GM12878 (cell line): Measurements from ENCODE around the gene SNAP47. TPM values are rescaled to one million over a fixed set of nuclear protein-coding genes. Genes with fewer than 3 reads are reported as not detected.

Source experiments
- NBN ChIP-seq: fragments of 450-650 bp; IDR thresholded peaks from 2 replicates; pipeline ENCODE4 v1.6.1; 2016
- SMAD1 ChIP-seq: fragments of 450-650 bp; IDR thresholded peaks from 2 replicates; pipeline ENCODE4 v1.6.1; 2018; ENCODE audit warnings: mild to moderate bottlenecking, low read depth; ENCODE audit not compliant: partially characterized antibody
- polyA plus RNA-seq, 11 experiments: library from polyadenylated mRNA; depleted of rRNA in 4 of 11; unstranded in 6 of 11; stranded (reverse) in 5 of 11; fragments of >200 nt; fragmentation: Nextera tagmentation in 4 of 11; fragmentation: Illumina TruSeq in 1 of 11; extraction: Ambion mirVana in 4 of 11; extraction: Trizol in 1 of 11; gene quantifications; 1 replicate in 1 of 11; 2 replicates in 10 of 11; pipeline versions ENCODE4 v1.2.1 to v1.2.3, GENCODE V29; 2011 to 2016; ENCODE audit warnings: inconsistent platforms in 2 of 11, missing spikeins in 2 of 11, low read depth in 1 of 11
- total RNA-seq, 4 experiments: library from RNA; depleted of rRNA in 3 of 4; stranded (reverse); fragments of >200 nt in 3 of 4; fragmentation: Illumina TruSeq in 1 of 4; extraction: Trizol in 1 of 4; gene quantifications; 2 replicates each; pipeline versions ENCODE4 v1.2.1 to v1.2.3, GENCODE V29; 2013 to 2021
- TF ChIP-seq, protein P1 (sequence below): fragments of 450-650 bp; IDR thresholded peaks from 2 replicates; pipeline ENCODE4 v1.6.1; 2017; ENCODE audit warnings: mild to moderate bottlenecking, low read depth, inconsistent platforms; ENCODE audit not compliant: poor library complexity, severe bottlenecking
- TF ChIP-seq, protein P2 (sequence below): fragments of 450-650 bp; formaldehyde crosslinking; IDR thresholded peaks from 2 replicates; pipeline ENCODE4 v1.4.0; 2022; ENCODE audit warnings: mild to moderate bottlenecking, moderate library complexity
- TF ChIP-seq, protein P3 (sequence below): fragments of 450-650 bp; IDR thresholded peaks from 2 replicates; pipeline ENCODE4 v1.6.1; 2017; ENCODE audit warnings: mild to moderate bottlenecking
- TF ChIP-seq, protein P4 (sequence below): fragments of 450-650 bp; IDR thresholded peaks from 2 replicates; pipeline ENCODE4 v1.6.1; 2017; ENCODE audit warnings: mild to moderate bottlenecking, moderate library complexity
- TF ChIP-seq, protein P5 (sequence below): fragments of 450-650 bp; formaldehyde crosslinking; IDR thresholded peaks from 2 replicates; pipeline ENCODE4 v1.5.0; 2022; ENCODE audit warnings: mild to moderate bottlenecking, missing genetic modification characterization

Gene SNAP47
- total and polyA plus RNA-seq, 10 of the 15 experiments (the other 5 are each of a cell fraction or from before 2014, with no cell fraction given): 1.3 to 39.6 (median 25.2) TPM

DNA sequence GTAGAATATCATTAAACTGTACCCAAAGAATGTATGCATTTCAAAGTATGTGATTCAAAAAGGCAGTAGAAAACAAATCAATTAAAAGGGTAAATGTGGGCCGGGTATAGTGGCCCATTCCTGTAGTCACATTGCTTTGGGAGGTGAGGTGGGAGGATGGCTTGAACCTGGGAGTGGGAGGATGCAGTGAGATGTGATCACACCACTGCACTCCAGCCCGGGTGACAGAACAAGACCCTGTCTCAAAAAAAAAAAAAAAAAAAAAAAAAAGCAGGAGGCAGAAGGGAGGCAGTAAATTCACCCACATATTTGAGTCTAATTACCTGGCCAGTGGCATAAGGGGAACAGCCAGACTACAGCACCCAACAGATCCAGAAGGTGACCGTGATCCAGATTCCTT, 62.4 kb downstream of the SNAP47 start (continued):
- TF ChIP-seq NBN (no peak), SMAD1 (no peak)
- TF ChIP-seq, protein P1, sequence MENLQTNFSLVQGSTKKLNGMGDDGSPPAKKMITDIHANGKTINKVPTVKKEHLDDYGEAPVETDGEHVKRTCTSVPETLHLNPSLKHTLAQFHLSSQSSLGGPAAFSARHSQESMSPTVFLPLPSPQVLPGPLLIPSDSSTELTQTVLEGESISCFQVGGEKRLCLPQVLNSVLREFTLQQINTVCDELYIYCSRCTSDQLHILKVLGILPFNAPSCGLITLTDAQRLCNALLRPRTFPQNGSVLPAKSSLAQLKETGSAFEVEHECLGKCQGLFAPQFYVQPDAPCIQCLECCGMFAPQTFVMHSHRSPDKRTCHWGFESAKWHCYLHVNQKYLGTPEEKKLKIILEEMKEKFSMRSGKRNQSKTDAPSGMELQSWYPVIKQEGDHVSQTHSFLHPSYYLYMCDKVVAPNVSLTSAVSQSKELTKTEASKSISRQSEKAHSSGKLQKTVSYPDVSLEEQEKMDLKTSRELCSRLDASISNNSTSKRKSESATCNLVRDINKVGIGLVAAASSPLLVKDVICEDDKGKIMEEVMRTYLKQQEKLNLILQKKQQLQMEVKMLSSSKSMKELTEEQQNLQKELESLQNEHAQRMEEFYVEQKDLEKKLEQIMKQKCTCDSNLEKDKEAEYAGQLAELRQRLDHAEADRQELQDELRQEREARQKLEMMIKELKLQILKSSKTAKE: no peak
- TF ChIP-seq, protein P2, sequence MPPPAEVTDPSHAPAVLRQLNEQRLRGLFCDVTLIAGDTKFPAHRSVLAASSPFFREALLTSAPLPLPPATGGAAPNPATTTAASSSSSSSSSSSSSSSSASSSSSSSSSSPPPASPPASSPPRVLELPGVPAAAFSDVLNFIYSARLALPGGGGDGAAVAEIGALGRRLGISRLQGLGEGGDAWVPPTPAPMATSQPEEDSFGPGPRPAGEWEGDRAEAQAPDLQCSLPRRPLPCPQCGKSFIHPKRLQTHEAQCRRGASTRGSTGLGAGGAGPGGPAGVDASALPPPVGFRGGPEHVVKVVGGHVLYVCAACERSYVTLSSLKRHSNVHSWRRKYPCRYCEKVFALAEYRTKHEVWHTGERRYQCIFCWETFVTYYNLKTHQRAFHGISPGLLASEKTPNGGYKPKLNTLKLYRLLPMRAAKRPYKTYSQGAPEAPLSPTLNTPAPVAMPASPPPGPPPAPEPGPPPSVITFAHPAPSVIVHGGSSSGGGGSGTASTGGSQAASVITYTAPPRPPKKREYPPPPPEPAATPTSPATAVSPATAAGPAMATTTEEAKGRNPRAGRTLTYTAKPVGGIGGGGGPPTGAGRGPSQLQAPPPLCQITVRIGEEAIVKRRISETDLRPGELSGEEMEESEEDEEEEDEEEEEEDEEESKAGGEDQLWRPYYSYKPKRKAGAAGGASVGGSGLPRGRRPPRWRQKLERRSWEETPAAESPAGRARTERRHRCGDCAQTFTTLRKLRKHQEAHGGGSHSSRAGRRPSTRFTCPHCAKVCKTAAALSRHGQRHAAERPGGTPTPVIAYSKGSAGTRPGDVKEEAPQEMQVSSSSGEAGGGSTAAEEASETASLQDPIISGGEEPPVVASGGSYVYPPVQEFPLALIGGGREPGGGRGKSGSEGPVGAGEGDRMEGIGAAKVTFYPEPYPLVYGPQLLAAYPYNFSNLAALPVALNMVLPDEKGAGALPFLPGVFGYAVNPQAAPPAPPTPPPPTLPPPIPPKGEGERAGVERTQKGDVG (CRISPR knock-in tag): no peak
- TF ChIP-seq, protein P3, sequence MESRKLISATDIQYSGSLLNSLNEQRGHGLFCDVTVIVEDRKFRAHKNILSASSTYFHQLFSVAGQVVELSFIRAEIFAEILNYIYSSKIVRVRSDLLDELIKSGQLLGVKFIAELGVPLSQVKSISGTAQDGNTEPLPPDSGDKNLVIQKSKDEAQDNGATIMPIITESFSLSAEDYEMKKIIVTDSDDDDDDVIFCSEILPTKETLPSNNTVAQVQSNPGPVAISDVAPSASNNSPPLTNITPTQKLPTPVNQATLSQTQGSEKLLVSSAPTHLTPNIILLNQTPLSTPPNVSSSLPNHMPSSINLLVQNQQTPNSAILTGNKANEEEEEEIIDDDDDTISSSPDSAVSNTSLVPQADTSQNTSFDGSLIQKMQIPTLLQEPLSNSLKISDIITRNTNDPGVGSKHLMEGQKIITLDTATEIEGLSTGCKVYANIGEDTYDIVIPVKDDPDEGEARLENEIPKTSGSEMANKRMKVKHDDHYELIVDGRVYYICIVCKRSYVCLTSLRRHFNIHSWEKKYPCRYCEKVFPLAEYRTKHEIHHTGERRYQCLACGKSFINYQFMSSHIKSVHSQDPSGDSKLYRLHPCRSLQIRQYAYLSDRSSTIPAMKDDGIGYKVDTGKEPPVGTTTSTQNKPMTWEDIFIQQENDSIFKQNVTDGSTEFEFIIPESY: no peak
- TF ChIP-seq, protein P4, sequence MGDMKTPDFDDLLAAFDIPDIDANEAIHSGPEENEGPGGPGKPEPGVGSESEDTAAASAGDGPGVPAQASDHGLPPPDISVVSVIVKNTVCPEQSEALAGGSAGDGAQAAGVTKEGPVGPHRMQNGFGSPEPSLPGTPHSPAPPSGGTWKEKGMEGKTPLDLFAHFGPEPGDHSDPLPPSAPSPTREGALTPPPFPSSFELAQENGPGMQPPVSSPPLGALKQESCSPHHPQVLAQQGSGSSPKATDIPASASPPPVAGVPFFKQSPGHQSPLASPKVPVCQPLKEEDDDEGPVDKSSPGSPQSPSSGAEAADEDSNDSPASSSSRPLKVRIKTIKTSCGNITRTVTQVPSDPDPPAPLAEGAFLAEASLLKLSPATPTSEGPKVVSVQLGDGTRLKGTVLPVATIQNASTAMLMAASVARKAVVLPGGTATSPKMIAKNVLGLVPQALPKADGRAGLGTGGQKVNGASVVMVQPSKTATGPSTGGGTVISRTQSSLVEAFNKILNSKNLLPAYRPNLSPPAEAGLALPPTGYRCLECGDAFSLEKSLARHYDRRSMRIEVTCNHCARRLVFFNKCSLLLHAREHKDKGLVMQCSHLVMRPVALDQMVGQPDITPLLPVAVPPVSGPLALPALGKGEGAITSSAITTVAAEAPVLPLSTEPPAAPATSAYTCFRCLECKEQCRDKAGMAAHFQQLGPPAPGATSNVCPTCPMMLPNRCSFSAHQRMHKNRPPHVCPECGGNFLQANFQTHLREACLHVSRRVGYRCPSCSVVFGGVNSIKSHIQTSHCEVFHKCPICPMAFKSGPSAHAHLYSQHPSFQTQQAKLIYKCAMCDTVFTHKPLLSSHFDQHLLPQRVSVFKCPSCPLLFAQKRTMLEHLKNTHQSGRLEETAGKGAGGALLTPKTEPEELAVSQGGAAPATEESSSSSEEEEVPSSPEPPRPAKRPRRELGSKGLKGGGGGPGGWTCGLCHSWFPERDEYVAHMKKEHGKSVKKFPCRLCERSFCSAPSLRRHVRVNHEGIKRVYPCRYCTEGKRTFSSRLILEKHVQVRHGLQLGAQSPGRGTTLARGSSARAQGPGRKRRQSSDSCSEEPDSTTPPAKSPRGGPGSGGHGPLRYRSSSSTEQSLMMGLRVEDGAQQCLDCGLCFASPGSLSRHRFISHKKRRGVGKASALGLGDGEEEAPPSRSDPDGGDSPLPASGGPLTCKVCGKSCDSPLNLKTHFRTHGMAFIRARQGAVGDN: no peak
- TF ChIP-seq, protein P5, sequence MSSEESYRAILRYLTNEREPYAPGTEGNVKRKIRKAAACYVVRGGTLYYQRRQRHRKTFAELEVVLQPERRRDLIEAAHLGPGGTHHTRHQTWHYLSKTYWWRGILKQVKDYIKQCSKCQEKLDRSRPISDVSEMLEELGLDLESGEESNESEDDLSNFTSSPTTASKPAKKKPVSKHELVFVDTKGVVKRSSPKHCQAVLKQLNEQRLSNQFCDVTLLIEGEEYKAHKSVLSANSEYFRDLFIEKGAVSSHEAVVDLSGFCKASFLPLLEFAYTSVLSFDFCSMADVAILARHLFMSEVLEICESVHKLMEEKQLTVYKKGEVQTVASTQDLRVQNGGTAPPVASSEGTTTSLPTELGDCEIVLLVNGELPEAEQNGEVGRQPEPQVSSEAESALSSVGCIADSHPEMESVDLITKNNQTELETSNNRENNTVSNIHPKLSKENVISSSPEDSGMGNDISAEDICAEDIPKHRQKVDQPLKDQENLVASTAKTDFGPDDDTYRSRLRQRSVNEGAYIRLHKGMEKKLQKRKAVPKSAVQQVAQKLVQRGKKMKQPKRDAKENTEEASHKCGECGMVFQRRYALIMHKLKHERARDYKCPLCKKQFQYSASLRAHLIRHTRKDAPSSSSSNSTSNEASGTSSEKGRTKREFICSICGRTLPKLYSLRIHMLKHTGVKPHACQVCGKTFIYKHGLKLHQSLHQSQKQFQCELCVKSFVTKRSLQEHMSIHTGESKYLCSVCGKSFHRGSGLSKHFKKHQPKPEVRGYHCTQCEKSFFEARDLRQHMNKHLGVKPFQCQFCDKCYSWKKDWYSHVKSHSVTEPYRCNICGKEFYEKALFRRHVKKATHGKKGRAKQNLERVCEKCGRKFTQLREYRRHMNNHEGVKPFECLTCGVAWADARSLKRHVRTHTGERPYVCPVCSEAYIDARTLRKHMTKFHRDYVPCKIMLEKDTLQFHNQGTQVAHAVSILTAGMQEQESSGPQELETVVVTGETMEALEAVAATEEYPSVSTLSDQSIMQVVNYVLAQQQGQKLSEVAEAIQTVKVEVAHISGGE (CRISPR knock-in tag): no peak
